Measurements from ENCODE around the gene SRRT.
"Not testable (repeated sequence)": the region's sequence is repeated elsewhere in the genome, so short reads cannot be mapped to it uniquely, and the experiment has no call there.

The SRRT gene

GRCh38 chr7:100874577-100875355 lies at the start of gene SRRT:
Gene SRRT, plus strand, starts transcription at chr7:100875103. Its CDS starts 488 bp downstream, at chr7:100875591.
- peak; percentile 97 for DNase-seq

- DNase-seq, result no peak
These were observed 49.7 kb upstream of the SRRT start for GRCh38 chr7:100825215-100825671.

- DNase-seq, result no peak
These were observed 49.0 kb upstream of the SRRT start for GRCh38 chr7:100825751-100826513.

GRCh38 chr7:100826514-100827329 lies 48.2 kb upstream of the SRRT start:
- no peak for DNase-seq

- DNase-seq, result peak; percentile 72
These were observed 47.3 kb upstream of the SRRT start, which contains the start of gene EPHB4 for GRCh38 chr7:100827330-100828226. Gene EPHB4, minus strand, starts transcription at chr7:100827523. Its CDS starts 493 bp downstream, at chr7:100827030.

- DNase-seq, result no peak
These were observed 45.7 kb upstream of the SRRT start for GRCh38 chr7:100829150-100829716.

- no peak for DNase-seq
These were observed 44.5 kb upstream of the SRRT start for GRCh38 chr7:100830396-100830795.

- no peak for DNase-seq
These were observed 42.6 kb upstream of the SRRT start for GRCh38 chr7:100832281-100832633.

- no peak for DNase-seq
These were observed 38.7 kb upstream of the SRRT start for GRCh38 chr7:100835903-100836811.

- no peak for DNase-seq
These were observed 38.1 kb upstream of the SRRT start for GRCh38 chr7:100836812-100837098.

- peak; percentile 80 for DNase-seq
These were observed 37.6 kb upstream of the SRRT start for GRCh38 chr7:100837099-100837836.

- no peak for DNase-seq
These were observed 35.5 kb upstream of the SRRT start for GRCh38 chr7:100839361-100839760.

- no peak for DNase-seq
These were observed 34.3 kb upstream of the SRRT start for GRCh38 chr7:100840470-100841100.

GRCh38 chr7:100847360-100847759 lies 27.5 kb upstream of the SRRT start:
- DNase-seq, result no peak

- peak; percentile 86 for DNase-seq
These were observed 22.6 kb upstream of the SRRT start, which contains the start of gene SLC12A9 for GRCh38 chr7:100852048-100852872. Gene SLC12A9, plus strand, starts transcription at chr7:100852713. Its CDS starts 1,485 bp downstream, at chr7:100854198.

- no peak for DNase-seq
These were observed 20.6 kb upstream of the SRRT start for GRCh38 chr7:100854146-100854895.

GRCh38 chr7:100854899-100855298 lies 20.0 kb upstream of the SRRT start:
- not testable (repeated sequence) for DNase-seq

- DNase-seq, result no peak
These were observed 19.4 kb upstream of the SRRT start for GRCh38 chr7:100855515-100855914.

Measured in DMS 273 treated with DMSO at 0.1 percent for 48 hours (cell line).